Measurements from ENCODE around the gene DGKE. TPM values are rescaled to one million over a fixed set of nuclear protein-coding genes. Genes with fewer than 3 reads are reported as not detected.

The DGKE gene
- total RNA-seq, 4 donors from 2014 or later: 7.2 to 21.7 (median 14.7) TPM

GRCh38 chr17:56851008-56851407 lies 17.1 kb downstream of the DGKE start:
- 59 to 77% methylated on average over 3 of the region's 3 CpGs for WGBS, 2 donors
- no peaks in the 10 kb centered on the region for H3K27me3 ChIP-seq
- no peaks in the 10 kb centered on the region for H3K36me3 ChIP-seq
- no peaks in the 10 kb centered on the region for H3K9me3 ChIP-seq
- H3K27ac ChIP-seq: no peak overlapping the region
- H3K4me1 ChIP-seq: no peaks in the 10 kb centered on the region
- TF ChIP-seq POLR2A (IDR thresholded peaks at IDR 0.05) (no peak), CTCF (IDR thresholded peaks at IDR 0.05) (no peak)
- no peak overlapping the region for H3K4me3 ChIP-seq (replicated peaks in 1 of 3)
- intact Hi-C loops (cut with DNase I): no loop called here
- DNase-seq: no peak

GRCh38 chr17:56861899-56862298 lies 27.9 kb downstream of the DGKE start:
- Histone ChIP-seq H3K27me3 (no peaks in the 10 kb centered on the region), H3K4me3 (replicated peaks in 1 of 3) (no peak overlapping the region), H3K36me3 (peaks cover 0 to 24% of the 10 kb centered on the region in 2 donors), H3K4me1 (no peaks in the 10 kb centered on the region), H3K9me3 (no peaks in the 10 kb centered on the region), H3K27ac (no peak overlapping the region)
- no peak for TF ChIP-seq CTCF (IDR thresholded peaks at IDR 0.05)
- TF ChIP-seq POLR2A (IDR thresholded peaks at IDR 0.05): no peak
- WGBS, 2 donors: 92% methylated on average over 3 of the region's 3 CpGs
- no peak for DNase-seq
- intact Hi-C loops (cut with DNase I): no loop called here

- intact Hi-C loops (cut with DNase I): no loop called here
- DNase-seq: no peak
- H3K4me1 ChIP-seq: peaks cover 0 to 9% of the 10 kb centered on the region in 2 donors
- WGBS, 2 donors: 57 to 75% methylated on average over 3 of the region's 3 CpGs
- no peaks in the 10 kb centered on the region for H3K9me3 ChIP-seq
- no peak overlapping the region for H3K4me3 ChIP-seq (replicated peaks in 1 of 3)
- H3K36me3 ChIP-seq: peaks cover 0 to 19% of the 10 kb centered on the region in 2 donors
- H3K27me3 ChIP-seq: no peaks in the 10 kb centered on the region
- TF ChIP-seq POLR2A (IDR thresholded peaks at IDR 0.05) (no peak), CTCF (IDR thresholded peaks at IDR 0.05) (no peak)
- H3K27ac ChIP-seq: no peak overlapping the region
Observed at GRCh38 chr17:56863974-56864373, 30.0 kb downstream of the DGKE start.

- Histone ChIP-seq H3K36me3 (peaks cover 0 to 15% of the 10 kb centered on the region in 2 donors), H3K27ac (no peak overlapping the region), H3K4me1 (peaks cover 0 to 9% of the 10 kb centered on the region in 2 donors), H3K9me3 (no peaks in the 10 kb centered on the region), H3K27me3 (no peaks in the 10 kb centered on the region), H3K4me3 (replicated peaks in 1 of 3) (no peak overlapping the region)
- 70 to 77% methylated on average over 5 of the region's 5 CpGs for WGBS, 2 donors
- no peak for TF ChIP-seq POLR2A (IDR thresholded peaks at IDR 0.05)
- TF ChIP-seq CTCF (IDR thresholded peaks at IDR 0.05): no peak
- no peak for DNase-seq
- intact Hi-C loops (cut with DNase I): no loop called here
Observed at GRCh38 chr17:56866076-56866475, 32.1 kb downstream of the DGKE start.

- Histone ChIP-seq H3K9me3 (no peaks in the 10 kb centered on the region), H3K4me3 (replicated peaks in 1 of 3) (no peak overlapping the region), H3K36me3 (peaks cover 0 to 15% of the 10 kb centered on the region in 2 donors), H3K27ac (no peak overlapping the region), H3K4me1 (peaks cover 0 to 9% of the 10 kb centered on the region in 2 donors), H3K27me3 (no peaks in the 10 kb centered on the region)
- peak; percentile 49 to 50 for DNase-seq
- no peak for TF ChIP-seq POLR2A (IDR thresholded peaks at IDR 0.05)
- peak in 2 of 6 experiments; percentile 9 to 25 for TF ChIP-seq CTCF (IDR thresholded peaks at IDR 0.05)
- intact Hi-C loops (cut with DNase I): no loop called here
- WGBS, 2 donors: 13 to 22% methylated on average over 3 of the region's 3 CpGs
Observed at GRCh38 chr17:56866496-56866895, 32.5 kb downstream of the DGKE start.
